IPS DF 19.7 (cell line): ENCODE measurements around the gene CDC16.
"Not testable (repeated sequence)": the region's sequence is repeated elsewhere in the genome, so short reads cannot be mapped to it uniquely, and the experiment has no call there.

Experiments
- DNase-seq: peaks from one replicate; pipeline ENCODE4 v3.0.0-alpha.2; 2013; ENCODE audit warnings: low read depth, low spot score

CDC16 gene

GRCh38 chr13:114226699-114227323 is 7.9 kb upstream of the CDC16 start:
- DNase-seq, result peak; percentile 75

- no peak for DNase-seq
These were observed 7.2 kb upstream of the CDC16 start for GRCh38 chr13:114227528-114227927.

GRCh38 chr13:114228176-114228575 is 6.5 kb upstream of the CDC16 start:
- DNase-seq, result no peak

GRCh38 chr13:114229506-114229905 is 5.2 kb upstream of the CDC16 start:
- no peak for DNase-seq

GRCh38 chr13:114230117-114230516 is 4.6 kb upstream of the CDC16 start:
- peak; percentile 33 for DNase-seq

- DNase-seq, result no peak
These were observed 4.1 kb upstream of the CDC16 start for GRCh38 chr13:114230575-114230974.

GRCh38 chr13:114231886-114232285 is 2.8 kb upstream of the CDC16 start:
- no peak for DNase-seq

- DNase-seq, result no peak
These were observed 442 bp upstream of the CDC16 start for GRCh38 chr13:114234266-114234644.

GRCh38 chr13:114235697-114236096 is 1.0 kb downstream of the CDC16 start:
- no peak for DNase-seq

- DNase-seq, result no peak
These were observed 1.5 kb downstream of the CDC16 start for GRCh38 chr13:114236227-114236626.

GRCh38 chr13:114237415-114238112 is 2.9 kb downstream of the CDC16 start:
- no peak for DNase-seq

GRCh38 chr13:114241918-114242317 is 7.2 kb downstream of the CDC16 start:
- DNase-seq, result no peak

GRCh38 chr13:114243971-114244370 is 9.3 kb downstream of the CDC16 start:
- DNase-seq, result no peak

- DNase-seq, result no peak
These were observed 9.9 kb downstream of the CDC16 start for GRCh38 chr13:114244637-114245036.

GRCh38 chr13:114248011-114248410 is 13.3 kb downstream of the CDC16 start:
- no peak for DNase-seq

- no peak for DNase-seq
These were observed 14.4 kb downstream of the CDC16 start for GRCh38 chr13:114249077-114249476.

- not testable (repeated sequence) for DNase-seq
These were observed 17.1 kb downstream of the CDC16 start for GRCh38 chr13:114251639-114252440.

GRCh38 chr13:114256547-114256946 is 21.9 kb downstream of the CDC16 start:
- no peak for DNase-seq

- DNase-seq, result peak; percentile 25
These were observed 22.3 kb downstream of the CDC16 start for GRCh38 chr13:114257014-114257413.

GRCh38 chr13:114258589-114258988 is 23.9 kb downstream of the CDC16 start:
- DNase-seq, result no peak

GRCh38 chr13:114259374-114259773 is 24.7 kb downstream of the CDC16 start:
- DNase-seq, result no peak

GRCh38 chr13:114259974-114260373 is 25.3 kb downstream of the CDC16 start:
- DNase-seq, result no peak

- DNase-seq, result no peak
These were observed 26.1 kb downstream of the CDC16 start for GRCh38 chr13:114260814-114261213.
